Esophagus muscularis mucosa (tissue), 4 donors: ENCODE measurements around the gene TSTD1.

ENCODE experiments used
- EP300 ChIP-seq: sonication (generic); formaldehyde crosslinking; IDR thresholded peaks from one replicate; pipeline ENCODE4 v1.6.1; 2017; ENCODE audit warnings: antibody characterized with exemption
- POLR2A ChIP-seq: fragments of 450-650 bp; IDR thresholded peaks from one replicate; pipeline ENCODE4 v1.6.1; 2017; ENCODE audit warnings: antibody characterized with exemption, moderate library complexity, mild to moderate bottlenecking, low read depth
- TF ChIP-seq, protein P1 (sequence below), 3 experiments: fragments of 200-600 bp in 2 of 3; fragments of 450-650 bp in 1 of 3; sonication (generic) in 2 of 3; IDR thresholded peaks; one replicate each; pipeline ENCODE4 v1.5.1; 2017 to 2019; ENCODE audit warnings: antibody characterized with exemption in 3 of 3, mild to moderate bottlenecking in 2 of 3, moderate library complexity in 1 of 3

DNA sequence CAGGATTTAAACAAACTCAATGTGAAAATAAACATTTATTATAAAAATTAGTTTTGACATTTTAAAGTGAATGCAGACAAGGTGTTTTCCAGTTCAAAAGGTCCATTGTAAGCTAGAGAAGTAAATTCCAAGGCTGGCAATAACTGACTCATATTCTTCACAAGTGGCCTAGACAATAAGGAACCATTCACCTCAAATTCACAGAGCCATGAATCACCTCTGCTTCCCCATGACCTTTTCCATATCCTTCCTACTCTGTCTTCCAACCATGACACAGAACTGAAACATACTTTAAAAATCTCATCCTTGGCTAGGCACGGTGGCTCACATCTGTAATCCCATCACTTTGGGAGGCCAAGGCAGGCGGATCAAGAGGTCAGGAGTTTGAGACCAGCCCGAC, 42.6 kb downstream of the TSTD1 start:
- TF ChIP-seq, protein P1, sequence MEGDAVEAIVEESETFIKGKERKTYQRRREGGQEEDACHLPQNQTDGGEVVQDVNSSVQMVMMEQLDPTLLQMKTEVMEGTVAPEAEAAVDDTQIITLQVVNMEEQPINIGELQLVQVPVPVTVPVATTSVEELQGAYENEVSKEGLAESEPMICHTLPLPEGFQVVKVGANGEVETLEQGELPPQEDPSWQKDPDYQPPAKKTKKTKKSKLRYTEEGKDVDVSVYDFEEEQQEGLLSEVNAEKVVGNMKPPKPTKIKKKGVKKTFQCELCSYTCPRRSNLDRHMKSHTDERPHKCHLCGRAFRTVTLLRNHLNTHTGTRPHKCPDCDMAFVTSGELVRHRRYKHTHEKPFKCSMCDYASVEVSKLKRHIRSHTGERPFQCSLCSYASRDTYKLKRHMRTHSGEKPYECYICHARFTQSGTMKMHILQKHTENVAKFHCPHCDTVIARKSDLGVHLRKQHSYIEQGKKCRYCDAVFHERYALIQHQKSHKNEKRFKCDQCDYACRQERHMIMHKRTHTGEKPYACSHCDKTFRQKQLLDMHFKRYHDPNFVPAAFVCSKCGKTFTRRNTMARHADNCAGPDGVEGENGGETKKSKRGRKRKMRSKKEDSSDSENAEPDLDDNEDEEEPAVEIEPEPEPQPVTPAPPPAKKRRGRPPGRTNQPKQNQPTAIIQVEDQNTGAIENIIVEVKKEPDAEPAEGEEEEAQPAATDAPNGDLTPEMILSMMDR (IDR thresholded peaks at IDR 0.05) = no peak
- TF ChIP-seq POLR2A = no peak
- no peak for TF ChIP-seq EP300
